Measurements from ENCODE around the gene PTGR1.
"Not testable (repeated sequence)": the region's sequence is repeated elsewhere in the genome, so short reads cannot be mapped to it uniquely, and the experiment has no call there.

Gene PTGR1

DNA sequence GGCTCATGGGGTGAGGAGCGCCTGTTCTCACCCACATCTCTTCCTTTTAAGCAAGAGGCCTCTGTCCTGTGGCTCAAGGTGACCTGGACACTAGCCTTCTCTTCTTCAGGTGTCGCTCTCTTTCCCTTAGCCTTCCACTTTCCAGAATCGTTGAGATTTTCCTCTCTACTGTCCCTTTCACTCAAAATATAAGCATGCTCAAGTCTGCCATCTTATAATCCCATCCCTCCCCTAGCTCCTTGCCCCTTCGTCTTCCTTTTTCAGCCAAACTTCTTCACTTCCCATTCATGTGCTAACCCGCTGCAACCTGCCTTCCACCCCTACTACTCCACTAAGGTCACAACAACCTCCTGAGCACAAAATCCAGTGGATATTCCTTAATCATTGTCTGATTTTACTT lies 13.1 kb downstream of the PTGR1 start:
- no peak for DNase-seq
- Histone ChIP-seq H3K4me1 (ENCODE audit: control extremely low read depth in 1 of 4, control insufficient read depth in 4 of 4, insufficient read depth in 4 of 4, low read length in 3 of 4) (no peaks in the 10 kb centered on the region), H3K9me3 (ENCODE audit: control extremely low read depth in 1 of 5, control insufficient read depth in 4 of 5, insufficient read depth in 2 of 5, low read depth in 1 of 5, low read length in 4 of 5) (peaks cover 0 to 2% (median 0%) of the 10 kb centered on the region in 5 experiments), H3K27ac (ENCODE audit: insufficient read depth in 1 of 2, low read depth in 1 of 2, low read length in 2 of 2, poor library complexity in 1 of 2, severe bottlenecking in 2 of 2) (no peak overlapping the region), H3K27me3 (replicated peaks in 2 of 5; ENCODE audit: control insufficient read depth in 4 of 5, insufficient read depth in 5 of 5, low read length in 4 of 5) (no peaks in the 10 kb centered on the region), H3K36me3 (ENCODE audit: control insufficient read depth in 4 of 4, insufficient read depth in 4 of 4, low read length in 3 of 4) (peaks cover 2 to 17% (median 5%) of the 10 kb centered on the region in 4 experiments), H3K4me3 (ENCODE audit: control insufficient read depth in 1 of 7, extremely low read depth in 1 of 7, insufficient read depth in 4 of 7, low read depth in 2 of 7, low read length in 6 of 7) (no peak overlapping the region)
- POLR2A ChIA-PET, result no interaction called here
- CTCF ChIA-PET, result no interaction called here
- WGBS (ENCODE audit: insufficient coverage), result 96% methylated on average over 5 of the region's 5 CpGs

GRCh38 chr9:111582888-111583287 lies 16.6 kb downstream of the PTGR1 start:
- WGBS (ENCODE audit: insufficient coverage), result no CpG with 5 or more reads among the region's 3 CpGs
- no peak overlapping the region for H3K4me3 ChIP-seq (ENCODE audit: control insufficient read depth in 1 of 7, extremely low read depth in 1 of 7, insufficient read depth in 4 of 7, low read depth in 2 of 7, low read length in 6 of 7)
- DNase-seq, result no peak
- H3K36me3 ChIP-seq (ENCODE audit: control insufficient read depth in 4 of 4, insufficient read depth in 4 of 4, low read length in 3 of 4), result peaks cover 2 to 25% (median 7%) of the 10 kb centered on the region in 4 experiments
- no peak overlapping the region for H3K27ac ChIP-seq (ENCODE audit: insufficient read depth in 1 of 2, low read depth in 1 of 2, low read length in 2 of 2, poor library complexity in 1 of 2, severe bottlenecking in 2 of 2)
- no peaks in the 10 kb centered on the region for H3K27me3 ChIP-seq (replicated peaks in 2 of 5; ENCODE audit: control insufficient read depth in 4 of 5, insufficient read depth in 5 of 5, low read length in 4 of 5)
- ChIA-PET CTCF (interaction anchor here (1.0 to 1.2 kb wide), 2 partner anchors 13 to 14 kb away, joined by 3 read pairs; no protein-coding TSS in a partner anchor), POLR2A (no interaction called here)
- H3K9me3 ChIP-seq (ENCODE audit: control extremely low read depth in 1 of 5, control insufficient read depth in 4 of 5, insufficient read depth in 2 of 5, low read depth in 1 of 5, low read length in 4 of 5), result peaks cover 0 to 2% (median 0%) of the 10 kb centered on the region in 5 experiments
- no peaks in the 10 kb centered on the region for H3K4me1 ChIP-seq (ENCODE audit: control extremely low read depth in 1 of 4, control insufficient read depth in 4 of 4, insufficient read depth in 4 of 4, low read length in 3 of 4)

DNA sequence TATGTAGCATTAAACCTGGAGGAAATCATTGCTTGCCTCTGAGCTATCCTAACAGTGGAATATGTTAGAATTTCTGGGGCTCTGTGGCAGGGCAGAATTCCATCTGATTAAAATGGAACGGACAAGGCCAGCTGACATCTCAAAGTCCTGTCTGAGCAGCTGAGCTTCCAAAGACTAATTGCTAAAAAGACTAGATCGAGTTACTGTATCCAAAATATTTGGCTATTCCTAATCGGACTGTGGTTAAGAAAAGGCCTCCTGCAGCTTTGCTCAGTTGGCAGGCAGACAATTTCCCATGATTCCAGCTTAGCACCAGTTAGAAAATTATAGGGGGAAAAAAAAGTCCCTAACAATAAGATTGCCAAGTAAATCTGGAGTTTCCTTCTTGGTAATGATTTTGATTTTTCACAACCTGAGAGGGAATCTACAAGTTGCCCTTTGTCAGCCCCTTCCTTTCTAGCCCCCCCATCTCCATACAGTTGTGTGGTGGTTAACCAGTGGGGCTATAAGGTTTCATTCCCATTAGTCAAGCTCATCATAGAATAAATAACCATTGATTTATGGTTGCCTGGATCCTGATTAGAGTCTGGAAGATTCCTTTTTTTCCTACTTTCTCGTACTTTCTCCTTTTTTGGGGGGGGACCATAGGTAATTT lies 26.4 kb downstream of the PTGR1 start:
- 100% methylated on average over 3 of the region's 4 CpGs for whole genome bisulfite sequencing (ENCODE audit: insufficient coverage)
- DNase-seq, result no peak
- ChIA-PET POLR2A (interaction anchor here (0.7 kb wide), 1 partner anchor 17 kb away, joined by 4 read pairs; no protein-coding TSS in a partner anchor), CTCF (interaction anchor here (1.1 kb wide), 1 partner anchor 11 kb away, joined by 3 read pairs; no protein-coding TSS in a partner anchor)
- Histone ChIP-seq H3K9me3 (ENCODE audit: control extremely low read depth in 1 of 5, control insufficient read depth in 4 of 5, insufficient read depth in 2 of 5, low read depth in 1 of 5, low read length in 4 of 5) (peaks cover 1 to 22% (median 10%) of the 10 kb centered on the region in 5 experiments), H3K27me3 (replicated peaks in 2 of 5; ENCODE audit: control insufficient read depth in 4 of 5, insufficient read depth in 5 of 5, low read length in 4 of 5) (no peaks in the 10 kb centered on the region), H3K4me1 (ENCODE audit: control extremely low read depth in 1 of 4, control insufficient read depth in 4 of 4, insufficient read depth in 4 of 4, low read length in 3 of 4) (no peaks in the 10 kb centered on the region), H3K36me3 (ENCODE audit: control insufficient read depth in 4 of 4, insufficient read depth in 4 of 4, low read length in 3 of 4) (peaks cover 3 to 33% (median 14%) of the 10 kb centered on the region in 4 experiments), H3K27ac (ENCODE audit: insufficient read depth in 1 of 2, low read depth in 1 of 2, low read length in 2 of 2, poor library complexity in 1 of 2, severe bottlenecking in 2 of 2) (no peak overlapping the region), H3K4me3 (ENCODE audit: control insufficient read depth in 1 of 7, extremely low read depth in 1 of 7, insufficient read depth in 4 of 7, low read depth in 2 of 7, low read length in 6 of 7) (no peak overlapping the region)

DNA sequence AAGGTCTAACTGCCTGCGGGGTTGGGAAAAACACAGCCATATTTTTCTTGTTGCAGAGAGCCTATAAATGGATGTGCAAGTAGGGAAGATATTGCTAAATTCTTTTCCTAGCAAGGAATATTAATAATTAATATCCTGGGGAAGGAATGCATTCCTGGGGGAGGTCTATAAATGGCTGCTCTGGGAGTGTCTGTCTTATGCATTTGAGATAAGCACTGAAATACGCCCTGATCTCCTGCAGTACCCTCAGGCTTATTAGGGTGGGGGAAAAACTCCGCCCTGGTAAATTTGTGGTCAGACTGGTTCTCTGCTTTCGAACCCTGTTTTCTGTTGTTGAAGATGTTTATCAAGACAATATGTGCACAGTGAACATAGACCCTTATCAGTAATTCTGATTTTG lies 31.3 kb downstream of the PTGR1 start:
- H3K27me3 ChIP-seq (replicated peaks in 2 of 5; ENCODE audit: control insufficient read depth in 4 of 5, insufficient read depth in 5 of 5, low read length in 4 of 5); POLR2A ChIA-PET; H3K4me1 ChIP-seq (ENCODE audit: control extremely low read depth in 1 of 4, control insufficient read depth in 4 of 4, insufficient read depth in 4 of 4, low read length in 3 of 4); CTCF ChIA-PET; H3K4me3 ChIP-seq (ENCODE audit: control insufficient read depth in 1 of 7, extremely low read depth in 1 of 7, insufficient read depth in 4 of 7, low read depth in 2 of 7, low read length in 6 of 7); H3K27ac ChIP-seq (ENCODE audit: insufficient read depth in 1 of 2, low read depth in 1 of 2, low read length in 2 of 2, poor library complexity in 1 of 2, severe bottlenecking in 2 of 2): not testable (repeated sequence)
- 100% methylated on average over 4 of the region's 4 CpGs for WGBS (ENCODE audit: insufficient coverage)
- Histone ChIP-seq H3K9me3 (ENCODE audit: control extremely low read depth in 1 of 5, control insufficient read depth in 4 of 5, insufficient read depth in 2 of 5, low read depth in 1 of 5, low read length in 4 of 5) (peaks cover 4 to 30% (median 18%) of the 10 kb centered on the region in 5 experiments), H3K36me3 (ENCODE audit: control insufficient read depth in 4 of 4, insufficient read depth in 4 of 4, low read length in 3 of 4) (peaks cover 3 to 37% (median 9%) of the 10 kb centered on the region in 4 experiments)
- peak in 2 of 3 donors; percentile 6 to 22 for DNase-seq

GRCh38 chr9:111566234-111566633 lies 33.2 kb downstream of the PTGR1 start:
- no peaks in the 10 kb centered on the region for H3K4me1 ChIP-seq (ENCODE audit: control extremely low read depth in 1 of 4, control insufficient read depth in 4 of 4, insufficient read depth in 4 of 4, low read length in 3 of 4)
- POLR2A ChIA-PET, result no interaction called here
- CTCF ChIA-PET, result no interaction called here
- no peaks in the 10 kb centered on the region for H3K27me3 ChIP-seq (replicated peaks in 2 of 5; ENCODE audit: control insufficient read depth in 4 of 5, insufficient read depth in 5 of 5, low read length in 4 of 5)
- H3K9me3 ChIP-seq (ENCODE audit: control extremely low read depth in 1 of 5, control insufficient read depth in 4 of 5, insufficient read depth in 2 of 5, low read depth in 1 of 5, low read length in 4 of 5), result peaks cover 4 to 25% (median 18%) of the 10 kb centered on the region in 5 experiments
- DNase-seq, result peak in 1 of 3 donors; percentile 3
- H3K36me3 ChIP-seq (ENCODE audit: control insufficient read depth in 4 of 4, insufficient read depth in 4 of 4, low read length in 3 of 4), result peaks cover 0 to 28% (median 9%) of the 10 kb centered on the region in 4 experiments
- 83% methylated on average over 1 of the region's 1 CpG for WGBS (ENCODE audit: insufficient coverage)
- H3K27ac ChIP-seq (ENCODE audit: insufficient read depth in 1 of 2, low read depth in 1 of 2, low read length in 2 of 2, poor library complexity in 1 of 2, severe bottlenecking in 2 of 2), result no peak overlapping the region
- H3K4me3 ChIP-seq (ENCODE audit: control insufficient read depth in 1 of 7, extremely low read depth in 1 of 7, insufficient read depth in 4 of 7, low read depth in 2 of 7, low read length in 6 of 7), result no peak overlapping the region

DNA sequence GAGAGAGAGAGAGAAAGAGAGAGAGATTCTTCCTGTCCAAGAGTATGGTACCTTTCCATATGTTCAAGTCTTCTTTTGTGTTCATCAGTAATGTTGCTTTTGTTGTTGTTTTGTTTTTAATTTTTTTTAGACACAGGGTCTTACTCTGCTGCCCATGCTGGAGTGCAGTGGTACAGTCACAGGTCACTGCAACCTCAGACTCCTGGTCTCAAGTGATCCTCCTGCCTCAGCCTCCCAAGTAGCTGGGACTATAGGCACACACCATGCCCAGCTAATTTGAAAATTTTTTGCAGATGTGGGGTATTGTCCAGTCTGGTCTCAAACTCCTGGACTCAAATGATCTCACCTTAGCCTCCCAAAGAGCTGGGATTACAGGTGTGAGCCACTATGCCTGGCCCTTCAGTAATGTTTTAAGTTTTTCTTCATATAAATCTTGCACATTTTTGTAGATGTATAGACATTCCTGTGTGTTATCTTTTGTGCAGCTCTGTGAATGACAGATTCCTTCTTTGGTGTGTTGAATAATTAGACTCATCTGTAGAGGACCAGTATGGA lies 38.2 kb downstream of the PTGR1 start:
- POLR2A ChIA-PET, result no interaction called here
- Histone ChIP-seq H3K27me3 (replicated peaks in 2 of 5; ENCODE audit: control insufficient read depth in 4 of 5, insufficient read depth in 5 of 5, low read length in 4 of 5) (no peaks in the 10 kb centered on the region), H3K27ac (ENCODE audit: insufficient read depth in 1 of 2, low read depth in 1 of 2, low read length in 2 of 2, poor library complexity in 1 of 2, severe bottlenecking in 2 of 2) (no peak overlapping the region), H3K4me1 (ENCODE audit: control extremely low read depth in 1 of 4, control insufficient read depth in 4 of 4, insufficient read depth in 4 of 4, low read length in 3 of 4) (no peaks in the 10 kb centered on the region), H3K36me3 (ENCODE audit: control insufficient read depth in 4 of 4, insufficient read depth in 4 of 4, low read length in 3 of 4) (no peaks in the 10 kb centered on the region), H3K4me3 (ENCODE audit: control insufficient read depth in 1 of 7, extremely low read depth in 1 of 7, insufficient read depth in 4 of 7, low read depth in 2 of 7, low read length in 6 of 7) (no peak overlapping the region), H3K9me3 (ENCODE audit: control extremely low read depth in 1 of 5, control insufficient read depth in 4 of 5, insufficient read depth in 2 of 5, low read depth in 1 of 5, low read length in 4 of 5) (peaks cover 2 to 28% (median 14%) of the 10 kb centered on the region in 5 experiments)
- DNase-seq, result no peak
- CTCF ChIA-PET, result no interaction called here

- 100% methylated on average over 6 of the region's 7 CpGs for WGBS (ENCODE audit: insufficient coverage)
Observed at GRCh38 chr9:111559000-111559610, 40.3 kb downstream of the PTGR1 start.

More at GRCh38 chr9:111559000-111559610, 40.3 kb downstream of the PTGR1 start:
- H3K27ac ChIP-seq (ENCODE audit: insufficient read depth in 1 of 2, low read depth in 1 of 2, low read length in 2 of 2, poor library complexity in 1 of 2, severe bottlenecking in 2 of 2), result no peak overlapping the region
- H3K4me1 ChIP-seq (ENCODE audit: control extremely low read depth in 1 of 4, control insufficient read depth in 4 of 4, insufficient read depth in 4 of 4, low read length in 3 of 4), result no peaks in the 10 kb centered on the region
- ChIA-PET POLR2A (no interaction called here), CTCF (no interaction called here)
- H3K9me3 ChIP-seq (ENCODE audit: control extremely low read depth in 1 of 5, control insufficient read depth in 4 of 5, insufficient read depth in 2 of 5, low read depth in 1 of 5, low read length in 4 of 5), result peaks cover 4 to 45% (median 29%) of the 10 kb centered on the region in 5 experiments
- DNase-seq, result no peak
- no peak overlapping the region for H3K4me3 ChIP-seq (ENCODE audit: control insufficient read depth in 1 of 7, extremely low read depth in 1 of 7, insufficient read depth in 4 of 7, low read depth in 2 of 7, low read length in 6 of 7)
- H3K27me3 ChIP-seq (replicated peaks in 2 of 5; ENCODE audit: control insufficient read depth in 4 of 5, insufficient read depth in 5 of 5, low read length in 4 of 5), result no peaks in the 10 kb centered on the region
- no peaks in the 10 kb centered on the region for H3K36me3 ChIP-seq (ENCODE audit: control insufficient read depth in 4 of 4, insufficient read depth in 4 of 4, low read length in 3 of 4)

Measured in common myeloid progenitor, CD34-positive (primary cell).